SK-N-SH treated with all-trans-retinoic acid at 6 μM for 48 hours (cell line): Measurements from ENCODE around the gene KARS1.

Experiments used
- ATAC-seq: fragments of 200-7000 bp; cut with Tn5 transposase; 3 replicates; pipeline ENCODE4 v1.9.1; 2020; ENCODE audit warnings: mild to moderate bottlenecking, moderate library complexity
- BACH2 ChIP-seq: fragments of 250-450 bp; sonication (Bioruptor Pico); IDR thresholded peaks from 2 replicates; pipeline ENCODE4 v1.9.0; 2021; ENCODE audit warnings: mild to moderate bottlenecking, borderline replicate concordance
- CREB5 ChIP-seq: fragments of 250-450 bp; sonication (Bioruptor Pico); IDR thresholded peaks from 2 replicates; pipeline ENCODE4 v1.5.1; 2020; ENCODE audit warnings: low read depth, mild to moderate bottlenecking, moderate library complexity
- CSDC2 ChIP-seq: fragments of 250-450 bp; sonication (Bioruptor Pico); IDR thresholded peaks from 2 replicates; pipeline ENCODE4 v1.5.0; 2020; ENCODE audit warnings: mild to moderate bottlenecking, moderate library complexity
- CSRNP3 ChIP-seq: fragments of 250-450 bp; sonication (Bioruptor Pico); IDR thresholded peaks from 2 replicates; pipeline ENCODE4 v1.5.1; 2021; ENCODE audit warnings: mild to moderate bottlenecking, moderate library complexity
- ESRRG ChIP-seq: fragments of 250-450 bp; sonication (Bioruptor Pico); IDR thresholded peaks from 2 replicates; pipeline ENCODE4 v1.6.1; 2021; ENCODE audit warnings: mild to moderate bottlenecking
- GLIS3 ChIP-seq: fragments of 250-450 bp; sonication (Bioruptor Pico); IDR thresholded peaks from 2 replicates; pipeline ENCODE4 v1.5.0; 2020; ENCODE audit warnings: mild to moderate bottlenecking, moderate library complexity
- ISL1 ChIP-seq: fragments of 250-450 bp; sonication (Bioruptor Pico); IDR thresholded peaks from 2 replicates; pipeline ENCODE4 v2.1.2; 2022; ENCODE audit warnings: mild to moderate bottlenecking, moderate library complexity
- OSR1 ChIP-seq: fragments of 250-450 bp; sonication (Bioruptor Pico); IDR thresholded peaks from 2 replicates; pipeline ENCODE4 v1.8.0; 2022; ENCODE audit warnings: moderate library complexity, mild to moderate bottlenecking, inconsistent platforms
- PATZ1 ChIP-seq: fragments of 250-450 bp; sonication (Bioruptor Pico); IDR thresholded peaks from 2 replicates; pipeline ENCODE4 v1.8.0; 2020; ENCODE audit warnings: mild to moderate bottlenecking, moderate library complexity, borderline replicate concordance
- POU6F1 ChIP-seq: fragments of 250-450 bp; sonication (Bioruptor Pico); IDR thresholded peaks from 2 replicates; pipeline ENCODE4 v1.8.0; 2021; ENCODE audit warnings: low read depth, mild to moderate bottlenecking, moderate library complexity, borderline replicate concordance
- PPARA ChIP-seq: fragments of 250-450 bp; sonication (Bioruptor Pico); IDR thresholded peaks from 2 replicates; pipeline ENCODE4 v1.5.0; 2020; ENCODE audit warnings: mild to moderate bottlenecking, borderline replicate concordance
- RARB ChIP-seq: fragments of 250-450 bp; sonication (Bioruptor Pico); IDR thresholded peaks from 2 replicates; pipeline ENCODE4 v1.8.0; 2021; ENCODE audit warnings: mild to moderate bottlenecking, moderate library complexity
- SNAI2 ChIP-seq: fragments of 250-450 bp; sonication (Bioruptor Pico); IDR thresholded peaks from 2 replicates; pipeline ENCODE4 v1.5.0; 2020; ENCODE audit warnings: mild to moderate bottlenecking, moderate library complexity
- TCF4 ChIP-seq: fragments of 250-450 bp; sonication (Bioruptor Pico); IDR thresholded peaks from 2 replicates; pipeline ENCODE4 v1.8.0; 2021; ENCODE audit warnings: mild to moderate bottlenecking, moderate library complexity, borderline replicate concordance
- TOX ChIP-seq: fragments of 250-450 bp; sonication (Bioruptor Pico); IDR thresholded peaks from 2 replicates; pipeline ENCODE4 v1.8.0; 2021; ENCODE audit warnings: mild to moderate bottlenecking, moderate library complexity, borderline replicate concordance
- TSHZ2 ChIP-seq: fragments of 250-450 bp; sonication (Bioruptor Pico); IDR thresholded peaks from 2 replicates; pipeline ENCODE4 v1.5.0; 2020; ENCODE audit warnings: mild to moderate bottlenecking, moderate library complexity
- ZC3H10 ChIP-seq: fragments of 250-450 bp; sonication (Bioruptor Pico); IDR thresholded peaks from 2 replicates; pipeline ENCODE4 v1.5.1; 2021; ENCODE audit warnings: mild to moderate bottlenecking, moderate library complexity
- ZFP3 ChIP-seq: fragments of 250-450 bp; sonication (Bioruptor Pico); IDR thresholded peaks from 2 replicates; pipeline ENCODE4 v1.5.0; 2020; ENCODE audit warnings: mild to moderate bottlenecking, moderate library complexity
- ZFP30 ChIP-seq: fragments of 450-650 bp; formaldehyde crosslinking; IDR thresholded peaks from 2 replicates; pipeline ENCODE4 v1.5.0; 2022; ENCODE audit warnings: mild to moderate bottlenecking, moderate library complexity
- ZNF70 ChIP-seq: fragments of 450-650 bp; formaldehyde crosslinking; IDR thresholded peaks from 2 replicates; pipeline ENCODE4 v1.5.0; 2020; ENCODE audit warnings: mild to moderate bottlenecking, moderate library complexity
- ZNF8 ChIP-seq: fragments of 450-650 bp; formaldehyde crosslinking; IDR thresholded peaks from 2 replicates; pipeline ENCODE4 v1.5.0; 2020; ENCODE audit warnings: mild to moderate bottlenecking, moderate library complexity

KARS1 gene

GRCh38 chr16:75589306-75589705 is 58.2 kb downstream of the KARS1 start:
- no peak for TF ChIP-seq ISL1 (CRISPR knock-in tag)
- no peak for TF ChIP-seq ZNF70 (CRISPR knock-in tag)
- no peak for ATAC-seq

- TF ChIP-seq SNAI2: no peak
- TF ChIP-seq CREB5: no peak
- TF ChIP-seq PATZ1 (CRISPR knock-in tag): no peak
- no peak for TF ChIP-seq POU6F1 (CRISPR knock-in tag)
- TF ChIP-seq TCF4 (CRISPR knock-in tag): no peak
- TF ChIP-seq GLIS3 (CRISPR knock-in tag): no peak
- no peak for TF ChIP-seq ZNF70 (CRISPR knock-in tag)
- TF ChIP-seq ISL1 (CRISPR knock-in tag): no peak
- no peak for TF ChIP-seq ZFP30 (CRISPR knock-in tag)
- no peak for TF ChIP-seq ZFP3 (CRISPR knock-in tag)
- no peak for TF ChIP-seq OSR1 (CRISPR knock-in tag)
- no peak for TF ChIP-seq PPARA (CRISPR knock-in tag)
- TF ChIP-seq ESRRG: no peak
- no peak for ATAC-seq
Observed at GRCh38 chr16:75588716-75589115, 58.7 kb downstream of the KARS1 start.

GRCh38 chr16:75584108-75584507 is 63.4 kb downstream of the KARS1 start:
- ATAC-seq: no peak
- no peak for TF ChIP-seq TSHZ2 (CRISPR knock-in tag)
- TF ChIP-seq ZNF70 (CRISPR knock-in tag): no peak
- TF ChIP-seq ISL1 (CRISPR knock-in tag): no peak
- TF ChIP-seq ZNF8 (CRISPR knock-in tag): no peak
- no peak for TF ChIP-seq GLIS3 (CRISPR knock-in tag)
- no peak for TF ChIP-seq POU6F1 (CRISPR knock-in tag)
- TF ChIP-seq BACH2: no peak

- no peak for ATAC-seq
- TF ChIP-seq TCF4 (CRISPR knock-in tag) (no peak), CSRNP3 (CRISPR knock-in tag) (no peak), RARB (CRISPR knock-in tag) (no peak), ZFP3 (CRISPR knock-in tag) (no peak), OSR1 (CRISPR knock-in tag) (no peak), CSDC2 (CRISPR knock-in tag) (no peak), ZC3H10 (CRISPR knock-in tag) (no peak), GLIS3 (CRISPR knock-in tag) (no peak), TOX (no peak), CREB5 (no peak), POU6F1 (CRISPR knock-in tag) (no peak), SNAI2 (no peak)
Observed at GRCh38 chr16:75579281-75579834, 68.1 kb downstream of the KARS1 start.
